ENCODE results near the gene HCAR3.
"Not testable (repeated sequence)": the region's sequence is repeated elsewhere in the genome, so short reads cannot be mapped to it uniquely, and the experiment has no call there.

The HCAR3 gene

GRCh38 chr12:122721057-122721545 is 4.5 kb upstream of the HCAR3 start:
- no peak for DNase-seq

- DNase-seq, result not testable (repeated sequence)
These were observed 1.4 kb downstream of the HCAR3 start for GRCh38 chr12:122715211-122715610.

- DNase-seq, result not testable (repeated sequence)
These were observed 3.0 kb downstream of the HCAR3 start for GRCh38 chr12:122713491-122714188.

GRCh38 chr12:122711266-122711665 is 5.3 kb downstream of the HCAR3 start:
- DNase-seq, result not testable (repeated sequence)

- DNase-seq, result not testable (repeated sequence)
These were observed 6.3 kb downstream of the HCAR3 start for GRCh38 chr12:122710341-122710740.

- DNase-seq, result not testable (repeated sequence)
These were observed 7.3 kb downstream of the HCAR3 start for GRCh38 chr12:122709287-122709686.

- DNase-seq, result not testable (repeated sequence)
These were observed 12.8 kb downstream of the HCAR3 start for GRCh38 chr12:122703841-122704240.

- not testable (repeated sequence) for DNase-seq
These were observed 13.6 kb downstream of the HCAR3 start, which contains the start of gene HCAR2 for GRCh38 chr12:122702890-122703611. Gene HCAR2, minus strand, starts transcription at chr12:122703357. Its CDS starts 74 bp downstream, at chr12:122703283.

- not testable (repeated sequence) for DNase-seq
These were observed 15.1 kb downstream of the HCAR3 start for GRCh38 chr12:122701481-122701880.

- not testable (repeated sequence) for DNase-seq
These were observed 16.4 kb downstream of the HCAR3 start for GRCh38 chr12:122700038-122700710.

GRCh38 chr12:122696922-122697321 is 19.7 kb downstream of the HCAR3 start:
- DNase-seq, result not testable (repeated sequence)

- DNase-seq, result no peak
These were observed 25.0 kb downstream of the HCAR3 start for GRCh38 chr12:122691566-122691965.

- DNase-seq, result no peak
These were observed 28.3 kb downstream of the HCAR3 start for GRCh38 chr12:122688291-122688690.

- DNase-seq, result peak; percentile 56
These were observed 29.5 kb downstream of the HCAR3 start for GRCh38 chr12:122687086-122687485.

GRCh38 chr12:122686538-122686937 is 30.1 kb downstream of the HCAR3 start:
- DNase-seq, result no peak

- no peak for DNase-seq
These were observed 32.3 kb downstream of the HCAR3 start for GRCh38 chr12:122684297-122684813.

GRCh38 chr12:122681814-122682213 is 34.8 kb downstream of the HCAR3 start:
- no peak for DNase-seq

- DNase-seq, result not testable (repeated sequence)
These were observed 35.6 kb downstream of the HCAR3 start for GRCh38 chr12:122680989-122681388.

GRCh38 chr12:122676781-122677180 is 39.8 kb downstream of the HCAR3 start:
- DNase-seq, result not testable (repeated sequence)

- DNase-seq, result not testable (repeated sequence)
These were observed 40.6 kb downstream of the HCAR3 start for GRCh38 chr12:122676015-122676414.

GRCh38 chr12:122672515-122672914 is 44.1 kb downstream of the HCAR3 start:
- no peak for DNase-seq

- DNase-seq, result no peak
These were observed 47.1 kb downstream of the HCAR3 start for GRCh38 chr12:122669397-122670070.

All from NCI-H2029 treated with DMSO at 0.1 percent for 48 hours (cell line).